Activated naive CD4-positive, alpha-beta T cell treated with anti-CD3 and anti-CD28 coated beads for 36 hours (primary cell): ENCODE data around the gene ATRNL1. TPM values are rescaled to one million over a fixed set of nuclear protein-coding genes. Genes with fewer than 3 reads are reported as not detected.
A peak's percentile ranks its signal among the peaks of the same experiment; 100 is the strongest.

Source experiments
- CTCF ChIA-PET: fragments of 350-600 bp; sonication (Branson Sonifier 250); formaldehyde crosslinking; loops from one replicate; lab custom pipeline; 2021; ENCODE audit warnings: antibody characterized with exemption; lab: Charles Lee
- DNase-seq: peaks from one replicate; pipeline ENCODE4 v3.0.0-alpha.2; 2020
- H3K27ac Mint-ChIP-seq: one replicate; pipeline ENCODE4 v1.8.0; 2021; ENCODE audit warnings: mild to moderate bottlenecking, mixed read lengths
- H3K27me3 Mint-ChIP-seq: one replicate; pipeline ENCODE4 v1.8.0; 2021; ENCODE audit warnings: low read depth, mixed read lengths
- H3K36me3 Mint-ChIP-seq: one replicate; pipeline ENCODE4 v1.8.0; 2021; ENCODE audit warnings: low read depth, mixed read lengths
- H3K4me1 Mint-ChIP-seq: one replicate; pipeline ENCODE4 v1.8.0; 2021; ENCODE audit warnings: low read depth, mixed read lengths
- H3K4me3 Mint-ChIP-seq: one replicate; pipeline ENCODE4 v1.8.0; 2021; ENCODE audit warnings: mild to moderate bottlenecking, moderate library complexity, mixed read lengths
- H3K9me3 Mint-ChIP-seq: one replicate; pipeline ENCODE4 v1.8.0; 2021; ENCODE audit warnings: mixed read lengths
- intact Hi-C: fragments of 100-400 bp; cut with micrococcal nuclease; formaldehyde crosslinking; loops from one replicate; pipeline ENCODE4 v1.15.1; 2023
- total RNA-seq, 2 experiments: library from RNA; stranded (reverse); gene quantifications; one replicate each; pipeline ENCODE4 v1.2.3, GENCODE V29; 2021

The ATRNL1 gene
- total RNA-seq, result not detected

GRCh38 chr10:115093286-115093775, at the start of gene ATRNL1:
Gene ATRNL1 (plus strand): TSS chr10:115093365. CDS start chr10:115093751, 386 bp downstream.
- Mint-ChIP-seq H3K4me1 (peaks cover 5% of the 10 kb centered on the region), H3K9me3 (no peaks in the 10 kb centered on the region), H3K4me3 (peak within 1 kb of the TSS; percentile 68), H3K36me3 (no peaks in the 10 kb centered on the region), H3K27ac (no peak within 1 kb of the TSS), H3K27me3 (peaks cover 41% of the 10 kb centered on the region)
- DNase-seq, result no peak
- CTCF ChIA-PET, result no interaction called here
- intact Hi-C loops, result loop anchor here (5.0 to 10.0 kb wide), 2 partner anchors 219 to 271 kb away; partner anchors contain the start of gene FHIP2A

- Mint-ChIP-seq H3K27ac (no peak overlapping the region), H3K27me3 (peaks cover 3% of the 10 kb centered on the region), H3K36me3 (no peaks in the 10 kb centered on the region), H3K4me3 (no peak overlapping the region), H3K9me3 (no peaks in the 10 kb centered on the region), H3K4me1 (no peaks in the 10 kb centered on the region)
- CTCF ChIA-PET, result no interaction called here
- no peak for DNase-seq
- intact Hi-C loops, result no loop called here
Measured at GRCh38 chr10:115043719-115044118, 49.4 kb upstream of the ATRNL1 start.

- Mint-ChIP-seq H3K36me3 (no peaks in the 10 kb centered on the region), H3K27ac (no peak overlapping the region), H3K9me3 (no peaks in the 10 kb centered on the region), H3K4me3 (no peak overlapping the region), H3K27me3 (peaks cover 3% of the 10 kb centered on the region), H3K4me1 (no peaks in the 10 kb centered on the region)
- intact Hi-C loops, result no loop called here
- no peak for DNase-seq
- CTCF ChIA-PET, result interaction anchor here (0.5 to 0.7 kb wide), 2 partner anchors 10 to 479 kb away, joined by 3 to 4 read pairs; no protein-coding TSS in a partner anchor
Measured at GRCh38 chr10:115044891-115045290, 48.3 kb upstream of the ATRNL1 start.

GRCh38 chr10:115045499-115045898, 47.7 kb upstream of the ATRNL1 start:
- peaks cover 3% of the 10 kb centered on the region for H3K27me3 Mint-ChIP-seq
- no peaks in the 10 kb centered on the region for H3K9me3 Mint-ChIP-seq
- CTCF ChIA-PET, result interaction anchor here (0.5 to 0.7 kb wide), 2 partner anchors 9 to 480 kb away, joined by 3 to 4 read pairs; no protein-coding TSS in a partner anchor
- no peaks in the 10 kb centered on the region for H3K4me1 Mint-ChIP-seq
- DNase-seq, result no peak
- intact Hi-C loops, result no loop called here
- H3K36me3 Mint-ChIP-seq, result no peaks in the 10 kb centered on the region
- H3K4me3 Mint-ChIP-seq, result no peak overlapping the region
- no peak overlapping the region for H3K27ac Mint-ChIP-seq

DNA sequence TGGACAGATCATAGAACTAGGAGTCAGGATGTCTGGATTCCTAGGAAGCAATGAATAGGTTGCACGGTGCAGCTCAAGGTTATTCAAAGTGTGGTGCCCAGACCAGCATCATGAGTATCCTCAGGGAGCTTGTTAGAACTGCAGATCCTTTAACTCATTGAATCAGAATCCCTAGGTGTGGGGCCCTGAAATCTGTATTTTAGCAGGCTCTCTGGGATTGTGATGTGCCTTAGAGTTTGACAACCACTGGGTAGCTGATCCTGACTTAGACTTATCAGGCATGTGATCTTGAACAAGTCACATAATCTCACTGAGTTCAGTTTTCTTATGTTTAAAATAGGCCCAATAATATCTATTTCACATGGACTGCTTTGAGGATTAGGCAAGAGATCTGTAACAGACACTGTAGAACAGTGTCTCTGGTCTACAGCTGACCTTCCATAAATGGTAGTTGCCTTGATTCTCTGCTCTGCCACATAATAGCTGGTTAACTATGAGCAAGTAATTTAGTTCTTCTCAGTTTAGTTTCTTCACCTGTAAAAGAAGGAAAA, 46.4 kb upstream of the ATRNL1 start:
- CTCF ChIA-PET, result no interaction called here
- H3K27me3 Mint-ChIP-seq, result peaks cover 3% of the 10 kb centered on the region

DNA sequence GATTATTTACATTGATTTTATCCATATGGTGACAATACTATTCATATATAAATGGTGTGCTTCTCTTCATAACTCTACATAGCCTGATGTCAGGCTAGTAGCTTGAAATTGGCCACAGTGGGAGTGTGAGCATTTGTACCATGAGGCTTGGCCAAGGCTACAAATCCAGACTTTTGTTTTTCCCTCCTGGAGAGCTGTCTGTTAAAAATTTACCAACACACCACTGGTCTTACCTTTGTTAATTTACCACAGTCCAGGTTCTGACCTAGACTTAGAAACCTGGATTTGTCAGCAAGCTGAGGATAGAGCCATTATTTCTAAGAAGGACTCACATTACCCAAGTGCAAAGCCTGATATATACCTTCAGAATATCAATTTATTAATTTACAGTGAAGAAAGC, 45.5 kb upstream of the ATRNL1 start:
- Mint-ChIP-seq H3K4me3 (no peak overlapping the region), H3K27ac (no peak overlapping the region), H3K27me3 (peaks cover 3% of the 10 kb centered on the region), H3K36me3 (no peaks in the 10 kb centered on the region), H3K9me3 (no peaks in the 10 kb centered on the region), H3K4me1 (no peaks in the 10 kb centered on the region)
- intact Hi-C loops, result no loop called here
- DNase-seq, result no peak
- CTCF ChIA-PET, result no interaction called here

More for the DNA sequence above, 46.4 kb upstream of the ATRNL1 start:
- H3K4me1 Mint-ChIP-seq, result no peaks in the 10 kb centered on the region
- H3K9me3 Mint-ChIP-seq, result no peaks in the 10 kb centered on the region
- no peak for DNase-seq
- no peak overlapping the region for H3K4me3 Mint-ChIP-seq
- H3K27ac Mint-ChIP-seq, result no peak overlapping the region
- intact Hi-C loops, result no loop called here
- no peaks in the 10 kb centered on the region for H3K36me3 Mint-ChIP-seq

- intact Hi-C loops, result no loop called here
- Mint-ChIP-seq H3K4me3 (no peak overlapping the region), H3K27ac (no peak overlapping the region), H3K36me3 (no peaks in the 10 kb centered on the region), H3K9me3 (no peaks in the 10 kb centered on the region), H3K4me1 (no peaks in the 10 kb centered on the region), H3K27me3 (no peaks in the 10 kb centered on the region)
- CTCF ChIA-PET, result interaction anchor here (0.7 kb wide), 1 partner anchor 1334 kb away, joined by 3 read pairs; no protein-coding TSS in a partner anchor
- DNase-seq, result no peak
Measured at GRCh38 chr10:115049318-115049717, 43.8 kb upstream of the ATRNL1 start.

DNA sequence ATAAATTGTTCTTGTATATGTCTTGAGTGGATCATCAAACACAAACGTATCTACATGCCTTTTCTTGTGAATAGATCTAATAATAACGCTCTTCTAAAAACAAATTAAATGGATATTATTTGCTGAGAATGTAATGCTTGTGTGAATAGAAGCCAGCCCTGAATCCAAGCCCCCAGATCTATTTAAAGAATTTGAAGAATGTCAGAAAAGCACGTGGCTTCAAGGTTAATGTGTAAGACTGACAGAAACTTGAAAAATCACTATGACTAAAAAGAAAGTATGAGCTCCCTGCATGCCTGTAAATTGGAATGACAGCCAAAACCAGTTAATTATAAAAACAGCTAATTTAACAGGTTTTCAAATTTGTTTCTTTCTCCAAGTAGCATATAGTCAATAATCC, 43.2 kb upstream of the ATRNL1 start:
- no peaks in the 10 kb centered on the region for H3K4me1 Mint-ChIP-seq
- no peaks in the 10 kb centered on the region for H3K27me3 Mint-ChIP-seq
- no peak for DNase-seq
- H3K27ac Mint-ChIP-seq, result no peak overlapping the region
- H3K4me3 Mint-ChIP-seq, result no peak overlapping the region
- intact Hi-C loops, result no loop called here
- no peaks in the 10 kb centered on the region for H3K36me3 Mint-ChIP-seq
- H3K9me3 Mint-ChIP-seq, result no peaks in the 10 kb centered on the region
- CTCF ChIA-PET, result no interaction called here

DNA sequence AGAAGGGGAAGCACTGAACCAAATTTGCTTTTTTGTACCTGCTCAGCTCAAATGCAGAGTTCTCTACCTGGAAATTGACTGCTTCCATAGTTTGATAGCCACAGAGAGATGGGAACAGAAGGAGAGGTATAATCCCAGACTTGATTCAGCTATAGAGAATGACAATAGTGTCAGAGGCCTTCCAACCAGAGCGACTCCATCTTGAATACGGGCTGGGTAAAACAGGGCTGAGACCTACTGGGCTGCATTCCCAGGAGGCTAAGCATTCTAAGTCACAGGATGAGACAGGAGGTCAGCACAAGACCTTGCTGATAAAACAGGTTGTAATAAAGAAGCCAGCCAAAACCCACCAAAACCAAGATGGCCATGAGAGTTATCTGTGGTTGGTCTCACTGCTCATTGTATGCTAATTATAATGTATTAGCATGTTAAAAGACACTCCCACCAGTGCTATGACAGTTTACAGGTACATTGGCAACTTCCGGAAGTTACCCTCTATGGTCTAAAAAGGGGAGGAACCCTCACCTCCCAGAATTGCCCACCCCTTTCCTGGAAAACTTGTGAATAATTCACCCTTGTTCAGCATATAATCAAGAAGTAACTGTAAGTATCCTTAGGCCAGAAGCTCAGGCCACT, 42.7 kb upstream of the ATRNL1 start:
- H3K27ac Mint-ChIP-seq, result no peak overlapping the region
- CTCF ChIA-PET, result no interaction called here
- no peak overlapping the region for H3K4me3 Mint-ChIP-seq
- H3K27me3 Mint-ChIP-seq, result no peaks in the 10 kb centered on the region
- no peak for DNase-seq
- H3K36me3 Mint-ChIP-seq, result no peaks in the 10 kb centered on the region
- H3K4me1 Mint-ChIP-seq, result no peaks in the 10 kb centered on the region
- H3K9me3 Mint-ChIP-seq, result no peaks in the 10 kb centered on the region
- intact Hi-C loops, result no loop called here

GRCh38 chr10:115051216-115051615, 41.9 kb upstream of the ATRNL1 start:
- CTCF ChIA-PET, result no interaction called here
- no peak for DNase-seq
- Mint-ChIP-seq H3K4me3 (no peak overlapping the region), H3K4me1 (no peaks in the 10 kb centered on the region), H3K27me3 (no peaks in the 10 kb centered on the region), H3K36me3 (no peaks in the 10 kb centered on the region), H3K27ac (no peak overlapping the region), H3K9me3 (no peaks in the 10 kb centered on the region)
- intact Hi-C loops, result no loop called here

DNA sequence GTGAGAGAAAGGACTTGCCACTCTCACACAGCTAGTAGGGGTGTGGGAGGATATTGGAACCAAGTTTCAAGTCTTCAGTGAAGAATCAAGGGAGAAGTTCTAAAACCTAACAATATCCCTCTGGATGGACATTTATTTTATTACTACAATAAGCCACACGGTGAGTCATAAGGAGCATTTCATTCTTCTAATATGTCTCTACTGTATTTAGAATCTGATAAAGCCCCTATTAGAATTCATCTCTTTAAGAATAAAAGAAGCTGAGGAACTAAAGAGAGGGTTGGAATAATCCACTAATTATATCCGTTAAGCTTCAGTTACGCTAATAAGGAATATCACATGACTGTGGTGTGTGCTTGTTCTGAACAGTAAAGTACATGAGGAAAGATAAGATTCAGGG, 40.9 kb upstream of the ATRNL1 start:
- Mint-ChIP-seq H3K4me3 (no peak overlapping the region), H3K36me3 (no peaks in the 10 kb centered on the region), H3K27ac (no peak overlapping the region), H3K4me1 (no peaks in the 10 kb centered on the region), H3K27me3 (peaks cover 2% of the 10 kb centered on the region), H3K9me3 (no peaks in the 10 kb centered on the region)
- CTCF ChIA-PET, result no interaction called here
- DNase-seq, result no peak
- intact Hi-C loops, result no loop called here

- Mint-ChIP-seq H3K27ac (no peak overlapping the region), H3K9me3 (no peaks in the 10 kb centered on the region), H3K4me3 (no peak overlapping the region), H3K36me3 (no peaks in the 10 kb centered on the region), H3K27me3 (peaks cover 2% of the 10 kb centered on the region), H3K4me1 (no peaks in the 10 kb centered on the region)
- intact Hi-C loops, result no loop called here
- CTCF ChIA-PET, result no interaction called here
- no peak for DNase-seq
Measured at GRCh38 chr10:115052728-115053127, 40.4 kb upstream of the ATRNL1 start.

DNA sequence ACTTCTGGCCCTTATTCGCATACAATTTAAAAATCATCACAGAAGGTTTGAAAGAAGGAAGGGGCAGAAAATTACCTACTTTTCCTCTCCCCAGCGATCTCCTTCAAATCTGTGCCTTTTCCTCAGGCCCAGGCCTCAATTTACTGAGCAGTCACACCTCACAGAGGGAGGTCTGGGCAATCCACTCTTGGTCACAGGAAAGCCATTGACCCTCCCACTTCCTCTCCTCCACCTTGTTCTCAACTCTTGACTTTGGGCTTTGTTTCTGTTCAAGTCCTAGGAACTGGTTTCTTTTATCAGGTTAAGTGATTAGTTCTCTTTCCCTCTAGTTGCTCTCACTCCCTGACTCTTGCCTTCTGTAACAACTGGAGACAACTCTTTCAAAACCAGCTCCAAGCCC, 37.0 kb upstream of the ATRNL1 start:
- Mint-ChIP-seq H3K36me3 (no peaks in the 10 kb centered on the region), H3K4me3 (no peak overlapping the region), H3K27me3 (peaks cover 10% of the 10 kb centered on the region), H3K9me3 (no peaks in the 10 kb centered on the region), H3K4me1 (no peaks in the 10 kb centered on the region), H3K27ac (no peak overlapping the region)
- intact Hi-C loops, result no loop called here
- no peak for DNase-seq
- CTCF ChIA-PET, result no interaction called here
